Measurements from ENCODE around the gene GPER1.

Gene GPER1

GRCh38 chr7:1053816-1054370, 34.0 kb upstream of the GPER1 start:
- DNase-seq (ENCODE audit: low read depth, low spot score) = no peak

- DNase-seq (ENCODE audit: low read depth, low spot score) = no peak
Observed at GRCh38 chr7:1054438-1054837, 33.5 kb upstream of the GPER1 start.

GRCh38 chr7:1054861-1055450, 33.0 kb upstream of the GPER1 start:
- no peak for DNase-seq (ENCODE audit: low read depth, low spot score)

GRCh38 chr7:1055491-1055955, 32.4 kb upstream of the GPER1 start:
- no peak for DNase-seq (ENCODE audit: low read depth, low spot score)

- no peak for DNase-seq (ENCODE audit: low read depth, low spot score)
Observed at GRCh38 chr7:1055956-1056784, 31.7 kb upstream of the GPER1 start.

- no peak for DNase-seq (ENCODE audit: low read depth, low spot score)
Observed at GRCh38 chr7:1056785-1057410, 31.0 kb upstream of the GPER1 start.

- no peak for DNase-seq (ENCODE audit: low read depth, low spot score)
Observed at GRCh38 chr7:1057416-1058291, 30.3 kb upstream of the GPER1 start.

- no peak for DNase-seq (ENCODE audit: low read depth, low spot score)
Observed at GRCh38 chr7:1058311-1058710, 29.6 kb upstream of the GPER1 start.

GRCh38 chr7:1058821-1059199, 29.1 kb upstream of the GPER1 start:
- no peak for DNase-seq (ENCODE audit: low read depth, low spot score)

- DNase-seq (ENCODE audit: low read depth, low spot score) = no peak
Observed at GRCh38 chr7:1059200-1060091, 28.5 kb upstream of the GPER1 start.

GRCh38 chr7:1060315-1061072, 27.4 kb upstream of the GPER1 start:
- no peak for DNase-seq (ENCODE audit: low read depth, low spot score)

- DNase-seq (ENCODE audit: low read depth, low spot score) = no peak
Observed at GRCh38 chr7:1061180-1061579, 26.7 kb upstream of the GPER1 start.

- DNase-seq (ENCODE audit: low read depth, low spot score) = no peak
Observed at GRCh38 chr7:1062296-1063294, 25.3 kb upstream of the GPER1 start.

- DNase-seq (ENCODE audit: low read depth, low spot score) = no peak
Observed at GRCh38 chr7:1063361-1063760, 24.6 kb upstream of the GPER1 start.

GRCh38 chr7:1064581-1064980, 23.3 kb upstream of the GPER1 start:
- DNase-seq (ENCODE audit: low read depth, low spot score) = no peak

- no peak for DNase-seq (ENCODE audit: low read depth, low spot score)
Observed at GRCh38 chr7:1065263-1065584, 22.7 kb upstream of the GPER1 start.

- peak; percentile 59 for DNase-seq (ENCODE audit: low read depth, low spot score)
Observed at GRCh38 chr7:1065585-1066241, 22.2 kb upstream of the GPER1 start.

- DNase-seq (ENCODE audit: low read depth, low spot score) = no peak
Observed at GRCh38 chr7:1066242-1066588, 21.7 kb upstream of the GPER1 start.

All from activated naive CD8-positive, alpha-beta T cell treated with anti-CD3 and anti-CD28 coated beads, Interleukin-2, amount 50 U/mL, for 16 hours (primary cell).